Subcutaneous adipose tissue (tissue), 4 donors: Measurements from ENCODE around the gene HOXB5. TPM values are rescaled to one million over a fixed set of nuclear protein-coding genes. Genes with fewer than 3 reads are reported as not detected.

Experiments used
- CTCF ChIP-seq: fragments of 450-650 bp; IDR thresholded peaks from one replicate; pipeline ENCODE4 v1.5.1; 2016; ENCODE audit warnings: low read depth, mild to moderate bottlenecking, control low read depth, antibody characterized with exemption, moderate library complexity
- total RNA-seq, 4 donors: library from RNA; depleted of rRNA; stranded (reverse); fragments of >200 nt; gene quantifications; one replicate each; pipeline ENCODE4 v1.1.0, GENCODE V29; 2016

The HOXB5 gene
- total RNA-seq, 4 donors from 2014 or later: 0.22 to 0.51 (median 0.35) TPM

- no peak for TF ChIP-seq CTCF
These were observed 38.4 kb upstream of the HOXB5 start for GRCh38 chr17:48631693-48632578.

GRCh38 chr17:48630925-48631692 is 37.5 kb upstream of the HOXB5 start:
- no peak for TF ChIP-seq CTCF

- TF ChIP-seq CTCF: no peak
These were observed 36.7 kb upstream of the HOXB5 start for GRCh38 chr17:48630009-48630924.

- TF ChIP-seq CTCF: no peak
These were observed 35.8 kb upstream of the HOXB5 start for GRCh38 chr17:48629411-48629759.

- no peak for TF ChIP-seq CTCF
These were observed 35.3 kb upstream of the HOXB5 start for GRCh38 chr17:48628649-48629410.

GRCh38 chr17:48627623-48628521 is 34.3 kb upstream of the HOXB5 start:
- no peak for TF ChIP-seq CTCF
